GM21360 (cell line): ENCODE data around the gene MROH2A.
"Not testable (repeated sequence)": the region's sequence is repeated elsewhere in the genome, so short reads cannot be mapped to it uniquely, and the experiment has no call there.

Source experiments
- ATAC-seq: cut with Tn5 transposase; IDR thresholded peaks from one replicate; pipeline ENCODE4 v1.9.1; 2021; ENCODE audit warnings: mild to moderate bottlenecking, moderate library complexity; ENCODE audit not compliant: unreplicated experiment

Gene MROH2A

GRCh38 chr2:233853353-233853752, 75.2 kb downstream of the MROH2A start:
- ATAC-seq, result no peak

DNA sequence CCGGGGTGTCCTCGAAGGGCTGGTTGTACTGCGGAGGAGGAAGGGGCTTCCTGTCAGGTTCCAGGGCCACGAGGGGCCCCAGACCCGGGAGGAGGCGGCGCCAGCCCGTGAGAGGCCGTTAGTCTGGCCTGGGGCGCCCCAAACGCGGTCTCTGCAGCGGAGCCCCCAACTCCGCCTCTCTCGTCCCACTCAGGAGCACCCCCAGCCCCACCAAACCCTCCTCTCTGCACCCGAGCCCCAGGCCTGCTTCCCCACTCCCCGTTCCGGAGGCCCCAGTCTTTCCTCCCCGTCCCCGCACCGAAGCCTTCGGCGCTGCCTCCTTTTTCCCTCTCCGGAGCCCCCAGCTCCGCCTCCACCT, 75.7 kb downstream of the MROH2A start:
- ATAC-seq, result no peak

DNA sequence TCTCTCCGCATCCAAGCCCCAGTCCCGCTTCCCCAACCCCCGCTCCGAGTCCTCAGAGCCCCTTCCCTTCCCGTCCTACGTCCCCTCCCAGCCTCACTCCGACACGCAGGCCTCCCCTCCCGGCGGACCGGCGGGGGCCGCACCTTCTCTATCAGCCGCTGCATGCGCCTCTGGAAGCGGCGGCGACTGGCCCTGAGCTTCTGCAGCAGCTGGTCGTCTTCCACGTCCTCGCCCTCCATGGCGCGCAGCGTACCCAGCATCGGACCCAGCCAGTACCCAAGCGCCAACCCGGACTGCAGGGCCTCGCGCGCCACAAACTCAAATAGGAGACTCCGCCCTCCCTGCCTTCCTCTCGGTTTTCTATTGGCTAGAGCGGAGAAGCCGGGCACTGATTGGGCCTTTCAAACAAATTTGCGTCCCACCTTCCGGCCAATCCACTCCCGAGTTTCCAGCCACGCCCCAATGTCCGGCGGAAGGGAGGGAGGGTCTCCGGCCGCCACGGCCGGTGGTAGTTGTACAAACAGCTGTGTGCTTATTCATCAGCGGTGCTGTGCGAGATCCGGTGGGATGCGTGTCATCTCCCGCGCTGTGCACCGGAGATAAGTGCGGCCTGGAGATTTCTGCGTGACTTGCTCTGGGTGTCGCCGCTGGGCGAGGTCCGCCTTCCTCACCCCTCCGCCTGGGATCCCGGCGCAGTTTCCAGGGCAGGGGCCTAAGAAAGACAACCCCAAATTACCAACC, 76.3 kb downstream of the MROH2A start, which contains the start of gene HJURP:
TSS of gene HJURP (minus strand) at position 295 of the 741 bp plus-strand sequence. CDS start at position 260, 35 bp downstream.
- ATAC-seq, result peak; percentile 94

- no peak for ATAC-seq
Observed at GRCh38 chr2:233855345-233855744, 77.2 kb downstream of the MROH2A start.

- ATAC-seq, result no peak
Observed at GRCh38 chr2:233856184-233856583, 78.1 kb downstream of the MROH2A start.

- ATAC-seq, result no peak
Observed at GRCh38 chr2:233857511-233858141, 79.5 kb downstream of the MROH2A start.

DNA sequence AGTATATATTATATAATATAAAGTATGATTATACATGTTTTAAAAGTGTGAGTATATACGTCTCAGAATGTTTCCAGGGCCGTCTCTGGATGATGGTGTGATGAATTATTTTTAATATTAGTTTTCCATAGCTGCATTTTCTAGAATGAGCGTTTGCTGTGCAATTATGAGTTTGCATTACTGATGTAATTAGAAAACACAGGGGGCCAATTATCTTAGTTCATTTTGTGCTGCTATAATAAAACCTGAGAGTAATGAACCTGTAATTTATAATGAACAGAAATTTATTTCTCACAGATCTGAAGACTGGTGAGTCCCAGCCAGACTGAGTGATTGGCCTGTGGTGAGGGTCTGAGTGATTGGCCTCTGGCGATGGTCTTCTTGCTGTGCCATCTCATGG, 80.2 kb downstream of the MROH2A start:
- ATAC-seq, result no peak

DNA sequence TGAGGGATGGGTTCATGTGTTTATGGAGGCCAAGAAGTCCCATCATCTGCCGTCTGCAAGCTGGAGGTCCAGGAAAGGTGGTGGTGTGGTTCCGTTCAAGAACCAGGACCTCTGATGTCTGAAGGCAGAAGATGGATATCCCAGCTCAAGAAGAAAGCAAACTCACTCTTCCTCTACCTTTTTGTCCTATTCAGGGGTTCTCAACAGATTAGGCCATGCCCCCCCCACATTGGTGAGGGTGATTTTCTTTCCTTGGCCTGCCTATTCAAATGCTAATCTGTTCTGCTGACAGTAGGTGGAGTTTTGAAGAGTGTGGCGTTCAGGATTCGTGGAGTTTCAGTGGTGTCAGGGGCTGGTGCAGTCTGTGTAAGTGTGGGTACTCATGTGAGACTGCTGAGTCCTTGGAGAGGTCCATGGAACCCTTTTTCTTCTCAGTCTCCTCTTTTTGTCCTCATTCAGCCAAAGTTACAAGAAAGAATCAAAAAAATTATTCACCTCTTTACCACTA, 84.2 kb downstream of the MROH2A start:
- ATAC-seq, result no peak

DNA sequence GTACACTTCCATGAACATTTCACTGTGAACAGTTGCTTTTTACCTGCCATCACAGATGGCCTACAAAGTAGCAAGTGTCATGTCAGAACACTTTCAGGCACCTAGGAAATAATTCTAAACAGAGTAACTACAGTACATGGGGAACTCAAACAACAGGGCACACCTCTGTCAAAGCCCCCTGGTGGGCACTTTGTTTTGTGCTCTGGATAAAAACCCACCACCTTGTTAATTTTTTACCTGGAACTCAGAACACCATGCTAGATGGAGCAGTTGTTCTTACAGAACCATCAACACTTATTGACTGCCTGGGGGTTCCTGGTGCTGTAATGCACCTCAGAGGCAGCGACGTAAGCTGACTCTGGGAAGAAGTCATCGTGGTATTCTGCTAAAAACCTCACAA, 87.7 kb downstream of the MROH2A start:
- ATAC-seq, result no peak

DNA sequence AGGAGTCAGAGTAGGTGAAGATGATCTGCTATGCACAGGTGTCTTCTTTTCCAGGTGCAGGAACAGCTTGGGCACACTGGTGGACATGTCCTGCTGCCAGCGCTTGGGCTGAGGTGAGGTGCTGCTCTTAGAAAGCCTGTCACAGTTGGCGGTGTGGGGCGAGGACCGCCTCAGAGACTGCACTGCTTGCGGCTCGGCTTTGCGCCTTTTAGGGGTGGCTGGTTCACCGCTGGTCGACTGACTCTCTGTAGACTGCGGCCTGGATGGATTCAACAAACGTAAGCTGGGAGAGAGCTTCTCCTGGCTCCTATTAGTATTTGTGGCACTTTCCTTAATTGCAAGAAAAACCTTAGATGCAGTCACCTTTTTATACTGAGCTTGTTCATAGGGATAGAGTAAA, 88.3 kb downstream of the MROH2A start:
- no peak for ATAC-seq

DNA sequence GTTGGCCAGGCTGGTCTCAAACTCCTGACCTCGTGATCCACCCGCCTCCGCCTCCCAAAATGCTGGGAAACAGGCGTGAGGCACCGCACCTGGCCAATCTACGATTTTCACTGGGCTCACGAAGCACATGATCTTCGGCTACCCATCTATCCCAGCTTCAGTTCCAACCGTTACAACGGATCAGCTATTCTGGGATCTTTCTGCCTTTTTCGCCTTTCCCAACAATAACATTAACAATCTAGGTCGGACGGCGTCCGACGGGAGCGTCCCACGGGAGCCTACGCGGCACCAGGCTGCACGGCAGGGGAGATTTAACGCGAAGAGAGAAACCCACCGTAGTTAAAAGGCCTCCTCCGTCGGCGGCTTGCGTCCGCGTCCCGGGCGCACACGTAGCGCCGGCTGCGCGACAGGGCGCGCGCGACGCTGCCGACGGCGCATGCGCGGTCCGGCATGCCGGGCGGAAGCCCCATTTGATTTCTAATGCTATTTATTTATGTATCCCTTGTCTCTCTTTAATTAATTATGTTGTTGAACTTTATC, 89.9 kb downstream of the MROH2A start, which contains the start of gene MSL3B:
TSS of gene MSL3B (minus strand) at position 394 of the 540 bp plus-strand sequence.
- ATAC-seq, result no peak

DNA sequence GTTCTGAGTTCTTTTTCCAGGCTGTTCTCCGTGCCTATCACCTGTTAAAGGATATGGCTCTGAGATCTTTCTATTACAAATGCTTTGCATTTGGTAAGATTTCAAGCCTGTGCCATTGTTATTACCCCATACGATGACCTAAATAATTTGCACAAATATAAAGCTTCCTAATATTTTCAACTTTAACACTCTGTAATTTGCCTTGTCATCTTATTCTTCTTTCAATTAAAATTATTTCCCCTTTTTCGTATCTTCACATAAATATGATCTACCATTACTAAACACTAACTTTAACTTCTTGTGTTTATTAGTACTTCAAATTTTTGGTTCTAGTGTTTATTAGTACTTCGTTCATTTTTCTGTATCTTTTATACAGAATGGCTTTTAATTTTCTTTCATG, 93.3 kb downstream of the MROH2A start:
- ATAC-seq, result no peak

GRCh38 chr2:233872125-233872524, 94.0 kb downstream of the MROH2A start:
- ATAC-seq, result not testable (repeated sequence)

GRCh38 chr2:233882353-233882752, 104.2 kb downstream of the MROH2A start:
- no peak for ATAC-seq
